Astrocyte (in vitro differentiated cells and primary cell): ENCODE data around the gene HINFP. TPM values are rescaled to one million over a fixed set of nuclear protein-coding genes. Genes with fewer than 3 reads are reported as not detected.

Experiments
- DNase-seq: peaks from one replicate; pipeline ENCODE4 v3.0.0-alpha.2; 2010; ENCODE audit warnings: low read depth
- FAIRE-seq: peaks from 2 replicates; lab custom pipeline; 2011; peaks lifted over from hg19 to GRCh38; lab: Jason Lieb, UNC
- H2AFZ ChIP-seq: 2 replicates; pipeline ENCODE4 v1.6.0; 2012; ENCODE audit warnings: low read depth, low read length, inconsistent platforms
- H3K27ac ChIP-seq: 2 replicates; pipeline ENCODE4 v1.5.1; 2011; ENCODE audit warnings: low read depth, low read length, inconsistent platforms
- H3K27me3 ChIP-seq: 2 replicates; pipeline ENCODE4 v1.6.0; 2011; ENCODE audit warnings: low read length, inconsistent platforms; ENCODE audit not compliant: insufficient read depth
- H3K36me3 ChIP-seq: 2 replicates; pipeline ENCODE4 v1.5.1; 2011; ENCODE audit warnings: low read length, inconsistent platforms; ENCODE audit not compliant: insufficient read depth
- H3K4me1 ChIP-seq: 2 replicates; pipeline ENCODE4 v1.5.1; 2011; ENCODE audit warnings: low read length, inconsistent platforms; ENCODE audit not compliant: insufficient read depth
- H3K4me2 ChIP-seq: 2 replicates; pipeline ENCODE4 v1.6.0; 2012; ENCODE audit warnings: low read length, inconsistent platforms
- H3K4me3 ChIP-seq: 2 replicates; pipeline ENCODE4 v1.5.1; 2011; ENCODE audit warnings: low read depth, mild to moderate bottlenecking, low read length, inconsistent platforms; ENCODE audit not compliant: insufficient read depth
- H3K79me2 ChIP-seq: 2 replicates; pipeline ENCODE4 v1.6.0; 2012; ENCODE audit warnings: mild to moderate bottlenecking, low read length, inconsistent platforms; ENCODE audit not compliant: insufficient read depth
- H3K9ac ChIP-seq: 2 replicates; pipeline ENCODE4 v1.6.0; 2012; ENCODE audit warnings: mild to moderate bottlenecking, low read length, inconsistent platforms
- H3K9me3 ChIP-seq: 2 replicates; pipeline ENCODE4 v1.5.1; 2012; ENCODE audit warnings: low read depth, mild to moderate bottlenecking, low read length, inconsistent platforms; ENCODE audit not compliant: insufficient read depth
- H4K20me1 ChIP-seq: 2 replicates; pipeline ENCODE4 v1.6.0; 2012; ENCODE audit warnings: low read length, inconsistent platforms; ENCODE audit not compliant: insufficient read depth
- H3K27ac Mint-ChIP-seq: one replicate; pipeline ENCODE4 v1.8.0; 2021; ENCODE audit warnings: mild to moderate bottlenecking, mixed read lengths; ENCODE audit not compliant: unreplicated experiment
- H3K27me3 Mint-ChIP-seq: one replicate; pipeline ENCODE4 v1.8.0; 2021; ENCODE audit warnings: low read depth, mixed read lengths; ENCODE audit not compliant: unreplicated experiment
- H3K36me3 Mint-ChIP-seq: one replicate; pipeline ENCODE4 v1.8.0; 2021; ENCODE audit warnings: low read depth, mixed read lengths; ENCODE audit not compliant: unreplicated experiment
- H3K4me1 Mint-ChIP-seq: one replicate; pipeline ENCODE4 v1.8.0; 2021; ENCODE audit warnings: low read depth, mixed read lengths; ENCODE audit not compliant: unreplicated experiment
- H3K4me3 Mint-ChIP-seq: one replicate; pipeline ENCODE4 v1.8.0; 2021; ENCODE audit warnings: mild to moderate bottlenecking, moderate library complexity, mixed read lengths; ENCODE audit not compliant: unreplicated experiment
- H3K9me3 Mint-ChIP-seq: one replicate; pipeline ENCODE4 v1.8.0; 2021; ENCODE audit warnings: mild to moderate bottlenecking, mixed read lengths; ENCODE audit not compliant: unreplicated experiment
- CTCF ChIP-seq: IDR thresholded peaks from 2 replicates; pipeline ENCODE4 v1.5.1; 2011; ENCODE audit warnings: low read depth, mild to moderate bottlenecking, inconsistent platforms, low read length, moderate library complexity; ENCODE audit not compliant: insufficient read depth
- EZH2 ChIP-seq: IDR thresholded peaks from 2 replicates; pipeline ENCODE4 v1.6.1; 2012; ENCODE audit warnings: mild to moderate bottlenecking, low read length, inconsistent platforms; ENCODE audit not compliant: insufficient read depth
- total RNA-seq: library from RNA; stranded (reverse); gene quantifications from 2 replicates; pipeline ENCODE4 v1.2.1, GENCODE V29; 2021

Gene HINFP
- total RNA-seq, 1 donor from 2014 or later, result 27.8 TPM

- Histone ChIP-seq H2AFZ (no peak overlapping the region), H3K27ac (no peak overlapping the region), H3K4me1 (peaks cover 4% of the 10 kb centered on the region), H3K79me2 (no peaks in the 10 kb centered on the region), H3K4me2 (no peak overlapping the region), H3K36me3 (no peaks in the 10 kb centered on the region), H4K20me1 (no peaks in the 10 kb centered on the region), H3K9ac (no peak overlapping the region), H3K27me3 (peaks cover 4% of the 10 kb centered on the region), H3K9me3 (no peaks in the 10 kb centered on the region), H3K4me3 (no peak overlapping the region)
- Mint-ChIP-seq H3K27me3 (peaks cover 59% of the 10 kb centered on the region), H3K27ac (no peak overlapping the region), H3K36me3 (peaks cover 2% of the 10 kb centered on the region), H3K4me1 (no peaks in the 10 kb centered on the region), H3K9me3 (peaks cover 2% of the 10 kb centered on the region), H3K4me3 (no peak overlapping the region)
- FAIRE-seq, result no peak
- no peak for DNase-seq
- TF ChIP-seq CTCF, result no peak
- TF ChIP-seq EZH2, result no peak
Observed at GRCh38 chr11:119154178-119154577, 32.8 kb downstream of the HINFP start.

- no peaks in the 10 kb centered on the region for H4K20me1 ChIP-seq
- TF ChIP-seq EZH2 (no peak), CTCF (no peak)
- H3K9ac ChIP-seq, result no peak overlapping the region
- FAIRE-seq (no peak), DNase-seq (no peak)
- no peak overlapping the region for H3K4me3 ChIP-seq
- H3K4me3 Mint-ChIP-seq, result no peak overlapping the region
- no peaks in the 10 kb centered on the region for H3K9me3 Mint-ChIP-seq
- H3K4me1 Mint-ChIP-seq, result no peaks in the 10 kb centered on the region
- H3K4me2 ChIP-seq, result no peak overlapping the region
- H2AFZ ChIP-seq, result no peak overlapping the region
- H3K27ac Mint-ChIP-seq, result no peak overlapping the region
- H3K27me3 Mint-ChIP-seq, result peaks cover 63% of the 10 kb centered on the region
- no peak overlapping the region for H3K27ac ChIP-seq
- peaks cover 2% of the 10 kb centered on the region for H3K36me3 Mint-ChIP-seq
- H3K4me1 ChIP-seq, result no peaks in the 10 kb centered on the region
- peaks cover 4% of the 10 kb centered on the region for H3K27me3 ChIP-seq
- H3K79me2 ChIP-seq, result no peaks in the 10 kb centered on the region
- no peaks in the 10 kb centered on the region for H3K9me3 ChIP-seq
- no peaks in the 10 kb centered on the region for H3K36me3 ChIP-seq
Observed at GRCh38 chr11:119155733-119156492, 34.5 kb downstream of the HINFP start.

- FAIRE-seq, result no peak
Observed at GRCh38 chr11:119156496-119156895, 35.1 kb downstream of the HINFP start.

More at GRCh38 chr11:119156496-119156895, 35.1 kb downstream of the HINFP start:
- H3K27ac ChIP-seq, result no peak overlapping the region
- no peaks in the 10 kb centered on the region for H3K4me1 ChIP-seq
- TF ChIP-seq CTCF (no peak), EZH2 (no peak)
- H3K79me2 ChIP-seq, result no peaks in the 10 kb centered on the region
- peaks cover 4% of the 10 kb centered on the region for H3K27me3 ChIP-seq
- H3K36me3 ChIP-seq, result no peaks in the 10 kb centered on the region
- no peaks in the 10 kb centered on the region for H3K9me3 Mint-ChIP-seq
- H2AFZ ChIP-seq, result no peak overlapping the region
- H3K27me3 Mint-ChIP-seq, result peaks cover 62% of the 10 kb centered on the region
- peaks cover 2% of the 10 kb centered on the region for H3K36me3 Mint-ChIP-seq
- no peak overlapping the region for H3K27ac Mint-ChIP-seq
- H3K4me3 Mint-ChIP-seq, result no peak overlapping the region
- H3K9me3 ChIP-seq, result no peaks in the 10 kb centered on the region
- H3K4me1 Mint-ChIP-seq, result no peaks in the 10 kb centered on the region
- no peak overlapping the region for H3K4me2 ChIP-seq
- DNase-seq, result no peak
- no peak overlapping the region for H3K9ac ChIP-seq
- H4K20me1 ChIP-seq, result no peaks in the 10 kb centered on the region
- H3K4me3 ChIP-seq, result no peak overlapping the region
